Fibroblast of lung (primary cell): ENCODE measurements around the gene PCSK5.

ENCODE experiments used
- EZH2 ChIP-seq: IDR thresholded peaks from 2 replicates; pipeline ENCODE4 v1.5.1; 2012; ENCODE audit warnings: low read length, control low read depth, mild to moderate bottlenecking; ENCODE audit errors: missing control alignments
- TF ChIP-seq, protein P1 (sequence below), 2 donors: IDR thresholded peaks in 1 of 2; conservative IDR thresholded peaks in 1 of 2; 1 replicate in 1 of 2; 2 replicates in 1 of 2; pipeline ENCODE4 v1.5.1; 2011 to 2012; ENCODE audit warnings: low read length in 2 of 2, control low read depth in 1 of 2, inconsistent platforms in 1 of 2, low read depth in 1 of 2, mild to moderate bottlenecking in 1 of 2

DNA sequence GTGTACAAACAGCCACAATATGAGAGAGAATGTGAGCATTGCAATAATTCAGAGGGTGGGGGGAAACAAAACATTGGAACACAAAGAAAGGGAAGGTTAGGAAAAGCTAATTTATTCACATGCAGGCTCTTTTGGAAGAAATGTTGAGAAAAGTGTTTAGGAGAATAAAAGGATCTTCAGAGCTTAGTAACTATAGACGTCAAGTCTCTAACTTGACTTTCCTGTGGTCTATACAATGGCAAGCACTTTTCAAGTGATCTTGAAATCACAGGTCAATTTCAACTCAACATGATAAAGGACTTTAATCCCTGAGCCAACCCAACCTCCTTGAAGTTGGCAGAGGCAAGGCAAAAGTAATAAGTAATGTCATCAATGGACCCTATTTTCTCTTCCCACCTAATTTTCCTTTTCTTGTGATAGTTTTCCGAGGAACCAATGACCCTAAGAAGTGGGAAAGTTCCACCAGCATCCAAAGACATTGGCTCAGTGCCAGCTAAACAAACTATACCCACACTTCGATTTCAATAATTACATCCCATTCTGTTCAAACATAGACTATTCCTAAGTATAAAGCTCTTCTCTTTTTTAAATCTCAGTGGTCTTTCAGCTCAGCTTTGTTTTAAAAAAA, 480.0 kb downstream of the PCSK5 start:
- TF ChIP-seq, protein P1, sequence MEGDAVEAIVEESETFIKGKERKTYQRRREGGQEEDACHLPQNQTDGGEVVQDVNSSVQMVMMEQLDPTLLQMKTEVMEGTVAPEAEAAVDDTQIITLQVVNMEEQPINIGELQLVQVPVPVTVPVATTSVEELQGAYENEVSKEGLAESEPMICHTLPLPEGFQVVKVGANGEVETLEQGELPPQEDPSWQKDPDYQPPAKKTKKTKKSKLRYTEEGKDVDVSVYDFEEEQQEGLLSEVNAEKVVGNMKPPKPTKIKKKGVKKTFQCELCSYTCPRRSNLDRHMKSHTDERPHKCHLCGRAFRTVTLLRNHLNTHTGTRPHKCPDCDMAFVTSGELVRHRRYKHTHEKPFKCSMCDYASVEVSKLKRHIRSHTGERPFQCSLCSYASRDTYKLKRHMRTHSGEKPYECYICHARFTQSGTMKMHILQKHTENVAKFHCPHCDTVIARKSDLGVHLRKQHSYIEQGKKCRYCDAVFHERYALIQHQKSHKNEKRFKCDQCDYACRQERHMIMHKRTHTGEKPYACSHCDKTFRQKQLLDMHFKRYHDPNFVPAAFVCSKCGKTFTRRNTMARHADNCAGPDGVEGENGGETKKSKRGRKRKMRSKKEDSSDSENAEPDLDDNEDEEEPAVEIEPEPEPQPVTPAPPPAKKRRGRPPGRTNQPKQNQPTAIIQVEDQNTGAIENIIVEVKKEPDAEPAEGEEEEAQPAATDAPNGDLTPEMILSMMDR (conservative IDR thresholded peaks at IDR 0.05 in 1 of 2, IDR thresholded peaks at IDR 0.05 in 1 of 2; ENCODE audit: low read depth in 1 of 2, low read length in 2 of 2) = no peak
- TF ChIP-seq EZH2 = no peak
